WERI-Rb-1 (cell line): ENCODE results near the gene KDM3B.

Experiments
- DNase-seq: peaks from one replicate; pipeline ENCODE4 v3.0.0-alpha.2; 2020
- H3K27ac ChIP-seq: fragments of 250-450 bp; sonication (Bioruptor Pico); 2 replicates; pipeline ENCODE4 v1.5.1; 2020; ENCODE audit warnings: mild to moderate bottlenecking, moderate library complexity
- H3K27me3 ChIP-seq: fragments of 250-450 bp; sonication (Bioruptor Pico); 2 replicates; pipeline ENCODE4 v1.5.1; 2021; ENCODE audit warnings: mild to moderate bottlenecking, low read depth, moderate library complexity; ENCODE audit not compliant: insufficient read depth, severe bottlenecking
- H3K36me3 ChIP-seq: fragments of 250-450 bp; sonication (Bioruptor Pico); 2 replicates; pipeline ENCODE4 v1.5.1; 2020; ENCODE audit warnings: mild to moderate bottlenecking, moderate library complexity
- H3K4me3 ChIP-seq: 2 replicates; pipeline ENCODE4 v1.5.1; 2011; ENCODE audit warnings: low read depth, mild to moderate bottlenecking, control low read depth, low read length
- H3K9me3 ChIP-seq: fragments of 250-450 bp; sonication (Bioruptor Pico); 2 replicates; pipeline ENCODE4 v1.5.1; 2021; ENCODE audit warnings: mild to moderate bottlenecking, moderate library complexity; ENCODE audit not compliant: severe bottlenecking
- CTCF ChIP-seq: IDR thresholded peaks from 2 replicates; pipeline ENCODE4 v1.5.1; 2011; ENCODE audit warnings: low read depth, mild to moderate bottlenecking, control low read depth, inconsistent platforms, low read length

The KDM3B gene

DNA sequence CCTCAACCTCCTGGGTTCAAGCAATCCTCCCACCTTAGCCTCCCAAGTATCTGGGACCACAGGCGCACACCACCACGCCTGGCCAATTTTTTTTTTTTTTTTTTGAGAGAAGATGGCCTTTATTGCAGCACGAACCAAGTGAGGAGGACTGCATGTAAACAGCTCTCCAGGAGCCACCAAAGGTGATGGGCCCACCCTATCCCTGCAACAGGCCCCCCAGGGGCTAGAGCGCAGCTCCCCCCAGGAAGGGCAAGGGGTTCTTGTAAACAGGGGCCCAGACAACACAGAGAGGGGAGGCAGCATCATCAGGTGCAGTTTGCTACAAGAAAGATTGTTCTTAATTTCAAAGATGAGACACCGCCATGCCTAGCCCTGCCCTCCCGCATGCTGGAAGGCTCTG, 100.2 kb downstream of the KDM3B start:
- no peak for DNase-seq
- Histone ChIP-seq H3K36me3 (no peaks in the 10 kb centered on the region), H3K27me3 (no peaks in the 10 kb centered on the region), H3K4me3 (no peak overlapping the region), H3K9me3 (no peaks in the 10 kb centered on the region), H3K27ac (no peak overlapping the region)
- TF ChIP-seq CTCF, result no peak

GRCh38 chr5:138453590-138453989, 101.1 kb downstream of the KDM3B start:
- Histone ChIP-seq H3K4me3 (no peak overlapping the region), H3K9me3 (no peaks in the 10 kb centered on the region), H3K27ac (no peak overlapping the region), H3K36me3 (no peaks in the 10 kb centered on the region), H3K27me3 (no peaks in the 10 kb centered on the region)
- no peak for TF ChIP-seq CTCF
- no peak for DNase-seq

DNA sequence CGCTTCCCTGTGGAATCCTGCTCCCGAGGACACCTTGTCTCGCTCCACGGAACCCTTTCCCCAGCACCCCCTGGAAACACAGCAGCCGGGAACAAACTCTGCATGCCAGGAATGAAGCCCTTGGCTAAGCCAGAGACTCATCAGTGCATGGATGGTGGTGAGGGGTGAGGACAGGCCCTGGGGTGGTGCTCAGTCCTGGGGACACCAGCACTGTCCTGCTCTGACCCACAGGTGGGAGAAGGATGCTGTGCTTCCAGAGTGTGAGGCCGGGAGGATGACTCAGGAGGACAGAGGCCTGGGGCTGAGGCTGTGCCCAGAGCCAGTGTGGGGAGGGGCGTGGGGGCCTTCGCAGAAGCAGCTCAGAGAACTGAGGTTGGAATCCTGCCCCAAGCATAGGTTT, 101.6 kb downstream of the KDM3B start:
- H3K9me3 ChIP-seq, result no peaks in the 10 kb centered on the region
- DNase-seq, result no peak
- no peaks in the 10 kb centered on the region for H3K36me3 ChIP-seq
- no peak for TF ChIP-seq CTCF
- no peak overlapping the region for H3K27ac ChIP-seq
- no peak overlapping the region for H3K4me3 ChIP-seq
- no peaks in the 10 kb centered on the region for H3K27me3 ChIP-seq

DNA sequence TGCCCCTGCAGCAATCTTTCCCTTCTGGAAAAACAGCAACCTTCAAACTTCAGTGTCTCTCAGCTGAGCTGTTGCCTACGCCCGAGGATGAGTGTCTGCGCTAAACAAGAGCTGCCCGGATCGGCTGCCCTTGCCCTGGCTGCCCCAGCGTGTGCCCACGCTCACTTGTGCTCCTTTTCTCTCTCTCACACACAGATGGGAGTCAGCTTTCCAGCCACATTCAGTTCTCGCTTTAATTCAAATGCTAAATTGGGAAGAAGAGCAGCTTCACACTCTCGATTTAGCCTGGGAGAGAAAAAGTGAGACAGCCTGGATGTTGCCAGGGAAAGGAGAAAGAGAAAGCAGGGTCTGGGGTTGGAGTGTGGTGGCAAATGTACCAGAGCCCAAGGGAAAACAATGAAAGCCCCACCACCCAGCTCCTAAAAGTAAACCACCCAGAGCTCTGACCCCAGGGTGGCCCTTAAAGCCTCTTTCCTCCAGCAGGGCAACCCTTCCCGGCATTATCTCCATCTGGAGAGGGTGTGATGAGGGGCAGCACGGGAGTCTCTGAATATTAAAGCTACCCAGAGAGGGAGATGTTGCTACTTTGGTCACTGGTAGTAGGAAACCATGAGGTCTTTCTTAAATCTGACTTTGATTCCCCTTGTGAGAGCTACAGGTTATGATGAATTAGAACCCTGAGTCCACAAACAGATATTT, 102.9 kb downstream of the KDM3B start:
- H3K4me3 ChIP-seq, result no peak overlapping the region
- no peaks in the 10 kb centered on the region for H3K27me3 ChIP-seq
- H3K27ac ChIP-seq, result peak overlapping the region; percentile 80
- H3K9me3 ChIP-seq, result no peaks in the 10 kb centered on the region
- DNase-seq, result peak; percentile 68
- H3K36me3 ChIP-seq, result no peaks in the 10 kb centered on the region
- TF ChIP-seq CTCF, result no peak

DNA sequence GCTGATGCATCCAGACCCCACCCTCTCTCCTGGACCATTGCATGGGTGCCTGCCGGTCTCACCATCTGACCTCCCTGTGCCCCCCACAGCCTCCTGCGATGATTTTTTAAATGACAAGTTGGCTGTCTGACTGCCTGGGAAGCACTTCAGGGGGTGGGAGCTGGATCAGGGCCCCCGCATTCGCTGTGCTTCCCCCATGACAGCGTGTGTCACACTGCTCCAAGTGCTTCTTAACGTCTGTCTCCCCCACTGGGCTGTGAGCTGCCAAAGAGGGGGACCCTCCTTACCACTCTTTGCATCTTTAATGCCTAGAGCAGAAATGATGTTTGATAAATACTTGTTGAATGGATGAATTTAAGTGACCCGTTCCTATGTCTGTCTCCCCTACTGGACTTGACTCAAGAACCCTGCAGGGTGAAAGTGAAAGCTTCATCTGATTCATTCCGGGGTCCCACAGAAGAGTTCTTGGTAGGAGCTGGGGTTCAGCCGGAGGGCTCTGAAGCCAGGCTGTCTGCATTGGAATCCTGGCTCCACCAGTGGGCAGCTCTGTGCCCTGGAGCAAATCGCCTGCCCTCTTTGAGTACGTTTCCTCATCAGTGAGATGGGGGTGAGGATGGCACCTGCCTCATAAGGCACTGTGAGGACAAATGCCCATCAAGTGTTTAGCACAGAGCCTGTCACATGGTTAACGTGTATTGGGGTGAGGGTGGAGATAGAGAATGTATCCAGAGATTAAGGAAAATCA, 105.2 kb downstream of the KDM3B start:
- DNase-seq, result no peak
- Histone ChIP-seq H3K9me3 (no peaks in the 10 kb centered on the region), H3K27me3 (no peaks in the 10 kb centered on the region), H3K4me3 (no peak overlapping the region), H3K27ac (no peak overlapping the region), H3K36me3 (no peaks in the 10 kb centered on the region)
- TF ChIP-seq CTCF, result peak; percentile 13; the same call in 1 of the 2 replicates
